ENCODE results near the gene UNC5A. TPM values are rescaled to one million over a fixed set of nuclear protein-coding genes. Genes with fewer than 3 reads are reported as not detected.

Gene UNC5A
- total RNA-seq, 1 donor from 2014 or later: 0.30 TPM

- DNase-seq: no peak
Observed at GRCh38 chr5:176880366-176881020, 70.1 kb downstream of the UNC5A start.

GRCh38 chr5:176881021-176881749, 70.8 kb downstream of the UNC5A start:
- DNase-seq: no peak

GRCh38 chr5:176881816-176882566, 71.6 kb downstream of the UNC5A start:
- no peak for DNase-seq

- no peak for DNase-seq
Observed at GRCh38 chr5:176882567-176882903, 72.2 kb downstream of the UNC5A start.

GRCh38 chr5:176883700-176884570, 73.6 kb downstream of the UNC5A start:
- no peak for DNase-seq

GRCh38 chr5:176884571-176884890, 74.2 kb downstream of the UNC5A start:
- DNase-seq: no peak

- DNase-seq: no peak
Observed at GRCh38 chr5:176886336-176887251, 76.2 kb downstream of the UNC5A start.

- no peak for DNase-seq
Observed at GRCh38 chr5:176887252-176887849, 77.0 kb downstream of the UNC5A start.

GRCh38 chr5:176888016-176888864, 77.9 kb downstream of the UNC5A start:
- no peak for DNase-seq

- no peak for DNase-seq
Observed at GRCh38 chr5:176888865-176889165, 78.5 kb downstream of the UNC5A start.

GRCh38 chr5:176889321-176890280, 79.2 kb downstream of the UNC5A start:
- no peak for DNase-seq

- DNase-seq: no peak
Observed at GRCh38 chr5:176890455-176891330, 80.3 kb downstream of the UNC5A start.

- no peak for DNase-seq
Observed at GRCh38 chr5:176891331-176891958, 81.1 kb downstream of the UNC5A start.

- DNase-seq: no peak
Observed at GRCh38 chr5:176892663-176893062, 82.3 kb downstream of the UNC5A start.

GRCh38 chr5:176894298-176894697, 83.9 kb downstream of the UNC5A start:
- no peak for DNase-seq

GRCh38 chr5:176895831-176896230, 85.5 kb downstream of the UNC5A start:
- no peak for DNase-seq

- DNase-seq: no peak
Observed at GRCh38 chr5:176897263-176897662, 86.9 kb downstream of the UNC5A start.

Measured in skin of body (tissue), 2 donors.